HG02938 (cell line): Measurements from ENCODE around the gene SLC5A5.

Experiments
- ATAC-seq: cut with Tn5 transposase; IDR thresholded peaks from one replicate; pipeline ENCODE4 v1.9.1; 2021; ENCODE audit warnings: mild to moderate bottlenecking, moderate library complexity; ENCODE audit not compliant: unreplicated experiment

The SLC5A5 gene

DNA sequence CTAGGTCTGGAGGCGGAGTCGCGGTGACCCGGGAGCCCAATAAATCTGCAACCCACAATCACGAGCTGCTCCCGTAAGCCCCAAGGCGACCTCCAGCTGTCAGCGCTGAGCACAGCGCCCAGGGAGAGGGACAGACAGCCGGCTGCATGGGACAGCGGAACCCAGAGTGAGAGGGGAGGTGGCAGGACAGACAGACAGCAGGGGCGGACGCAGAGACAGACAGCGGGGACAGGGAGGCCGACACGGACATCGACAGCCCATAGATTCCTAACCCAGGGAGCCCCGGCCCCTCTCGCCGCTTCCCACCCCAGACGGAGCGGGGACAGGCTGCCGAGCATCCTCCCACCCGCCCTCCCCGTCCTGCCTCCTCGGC lies at the start of gene SLC5A5:
TSS of gene SLC5A5 (plus strand) at position 68 of the 373 bp plus-strand sequence. CDS start 375 bp downstream, outside the sequence.
- ATAC-seq: no peak

DNA sequence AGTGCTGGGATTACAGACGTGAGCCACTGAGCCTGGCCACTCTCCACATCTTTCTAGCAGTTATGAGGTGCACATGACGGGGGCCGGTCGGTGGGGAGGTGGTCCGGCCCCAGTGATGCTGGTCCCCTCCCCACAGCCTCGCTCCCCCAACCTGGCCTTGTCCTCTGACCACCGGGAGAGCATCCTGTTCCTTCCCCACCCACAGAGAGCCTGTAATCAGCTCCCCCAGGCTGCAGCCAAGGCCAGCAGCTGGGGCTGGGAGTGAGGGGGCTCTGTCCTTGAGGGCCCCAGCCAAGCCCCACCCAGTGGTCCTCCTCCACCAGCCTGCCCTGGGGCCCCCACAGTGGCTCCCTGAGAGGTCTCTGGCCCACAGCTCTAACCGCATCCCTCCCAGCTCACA lies 47.4 kb upstream of the SLC5A5 start:
- ATAC-seq: no peak

DNA sequence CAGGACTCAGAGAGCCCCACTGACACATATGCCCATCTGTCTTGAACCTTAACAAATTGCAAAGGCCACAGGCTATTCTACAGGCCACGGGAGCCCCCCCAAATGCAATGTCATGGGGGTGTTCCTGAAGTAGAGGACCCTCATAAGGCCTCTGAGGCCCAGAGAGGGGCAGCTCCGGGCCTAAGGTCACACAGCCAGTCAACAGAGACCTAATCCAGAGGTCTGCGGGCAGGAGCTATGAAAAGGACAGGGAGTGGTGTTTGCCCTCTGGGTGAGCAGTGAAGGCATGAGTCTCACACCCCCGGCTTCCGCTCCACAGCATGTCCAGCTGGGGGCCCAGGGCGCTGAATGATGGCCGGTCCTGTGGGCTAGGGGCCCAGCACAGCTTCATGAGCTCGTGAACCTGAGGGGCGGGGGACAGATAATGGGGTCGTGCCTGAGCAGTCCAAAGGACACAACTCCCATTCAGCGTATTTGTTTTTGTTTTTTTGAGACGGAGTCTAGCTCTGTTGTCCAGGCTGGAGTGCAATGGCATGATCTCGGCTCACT lies 45.2 kb upstream of the SLC5A5 start:
- ATAC-seq: no peak

DNA sequence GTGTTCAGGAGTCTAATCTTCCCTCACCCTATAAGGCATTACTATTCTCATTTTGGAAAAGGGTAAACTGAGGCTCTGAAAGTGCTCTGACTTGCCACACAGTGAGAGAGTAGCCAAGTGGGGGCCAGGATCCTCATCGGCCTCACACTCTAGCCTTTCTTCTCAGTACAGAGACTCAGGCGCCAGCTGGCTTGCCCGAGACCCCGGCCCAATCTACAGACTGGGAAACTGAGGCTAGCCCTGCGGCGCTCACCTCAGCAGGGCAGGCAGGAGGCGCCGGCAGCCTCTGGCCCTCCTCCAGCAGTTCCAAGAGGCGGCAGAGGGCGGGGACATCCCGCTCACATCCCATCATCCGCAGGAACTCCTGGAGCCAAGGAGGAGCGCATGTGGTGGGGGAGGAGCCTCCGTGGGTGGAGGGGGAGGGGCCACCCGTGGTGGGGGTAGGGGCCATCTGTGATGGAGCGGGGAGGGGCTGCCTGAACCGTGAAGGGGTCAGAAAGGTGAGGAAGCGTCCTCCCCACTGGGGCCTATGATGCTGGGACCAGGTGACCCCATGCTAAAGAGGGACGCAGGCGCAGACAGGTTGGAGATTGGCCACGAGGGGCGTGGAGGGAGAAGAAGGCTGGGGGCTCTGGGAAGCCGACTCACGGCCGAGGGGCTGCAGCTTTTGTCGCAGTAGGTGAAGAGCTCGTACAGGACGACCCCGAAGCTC lies 41.7 kb upstream of the SLC5A5 start:
- ATAC-seq: no peak

DNA sequence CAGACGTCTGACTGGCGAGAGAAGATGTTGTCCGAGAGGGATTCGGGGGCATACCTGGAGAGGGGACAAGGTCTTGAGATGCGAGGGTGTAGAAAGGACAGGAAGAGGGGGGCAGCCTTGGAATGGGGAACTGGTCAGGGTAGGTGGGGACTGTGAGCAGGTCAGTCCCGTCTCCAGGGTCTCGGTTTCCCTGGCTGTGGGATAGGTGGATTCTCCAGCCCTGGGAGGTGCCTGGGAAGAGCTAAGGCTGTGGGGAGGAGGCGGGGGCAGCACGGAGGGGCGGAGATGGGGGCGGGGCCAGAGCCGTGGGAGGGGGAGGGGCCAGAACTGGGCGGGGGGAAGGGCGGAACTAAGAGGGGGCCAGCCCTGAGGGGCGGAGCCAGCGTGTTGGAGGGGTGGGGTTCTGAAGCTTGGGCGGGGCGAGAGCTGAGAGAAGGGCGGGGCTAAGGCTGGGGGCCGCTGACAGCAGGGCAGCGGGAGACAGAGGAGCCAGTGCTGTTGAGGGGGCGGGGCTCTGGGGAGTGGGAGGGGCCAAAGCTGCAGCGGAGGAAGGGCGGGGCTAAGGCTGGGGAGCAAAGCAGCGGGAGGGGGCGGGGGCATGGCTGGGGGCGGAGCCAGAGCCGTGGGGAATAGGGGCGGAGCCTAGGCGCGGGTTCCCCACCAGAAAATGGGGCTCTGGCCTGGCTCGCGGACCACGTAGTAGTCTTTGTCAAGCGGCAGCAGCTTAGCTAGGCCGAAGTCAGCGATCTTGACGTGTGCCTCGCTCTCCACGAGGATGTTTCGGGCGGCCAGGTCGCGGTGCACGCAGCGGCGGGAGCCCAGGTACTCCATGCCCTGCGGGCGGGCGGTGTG lies 41.0 kb upstream of the SLC5A5 start:
- ATAC-seq: no peak

DNA sequence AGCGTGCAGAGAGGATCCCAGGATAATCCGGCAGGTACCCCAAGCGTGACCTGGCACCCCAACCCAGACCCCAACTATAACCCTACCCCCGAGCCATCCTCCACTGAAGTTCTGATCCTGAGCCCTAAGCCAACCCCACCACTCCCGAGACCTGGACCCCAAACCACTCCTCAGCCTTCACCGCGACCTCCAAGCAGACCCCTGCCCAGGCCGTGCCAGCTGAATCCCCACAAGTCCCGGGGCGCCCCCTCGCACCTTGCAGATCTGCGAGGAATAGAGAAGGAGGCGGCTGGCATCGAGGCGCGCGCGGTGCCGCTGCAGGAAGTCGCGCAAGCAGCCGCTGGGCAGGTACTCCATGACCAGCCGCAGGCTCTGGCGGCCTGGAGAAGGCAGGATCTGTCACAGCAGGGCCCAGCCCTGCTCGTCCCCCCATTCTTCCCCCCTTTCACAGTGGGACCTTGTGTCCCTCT lies 40.3 kb upstream of the SLC5A5 start:
- no peak for ATAC-seq

DNA sequence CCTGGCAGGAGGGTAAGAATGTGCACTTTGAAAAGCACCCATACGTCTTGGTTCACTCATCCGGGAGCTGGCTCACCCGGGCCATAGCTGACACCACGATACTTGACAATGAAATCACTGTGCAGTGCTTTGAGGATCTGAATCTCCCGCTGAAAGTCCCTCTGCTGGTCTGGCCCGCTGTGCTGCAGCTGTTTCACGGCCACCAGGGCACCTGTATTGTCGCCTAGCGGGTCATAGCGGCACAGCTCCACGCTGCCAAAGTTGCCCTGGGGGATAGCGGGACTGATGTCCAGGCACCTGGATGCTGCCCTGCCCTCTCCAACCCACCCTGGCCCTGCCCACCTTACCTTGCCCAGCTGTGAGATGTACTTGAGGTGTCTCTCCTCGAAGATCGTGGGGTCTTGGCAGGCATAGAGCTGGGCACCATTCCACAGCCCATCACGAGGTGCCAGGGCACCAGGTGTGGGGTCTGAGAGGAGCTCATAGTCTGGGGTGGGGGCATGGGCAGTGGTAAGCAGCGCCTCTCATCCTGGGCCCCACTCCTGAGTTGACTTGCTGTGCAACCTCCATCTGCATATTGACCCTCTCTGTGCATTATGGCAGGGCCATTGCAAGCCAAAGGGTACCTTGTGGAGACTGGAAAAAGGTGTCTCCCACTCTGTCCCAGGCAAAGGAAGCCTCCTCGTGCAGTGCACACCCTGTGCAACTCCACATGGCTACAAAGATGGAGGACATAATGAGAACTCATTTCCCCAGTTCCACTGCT lies 39.1 kb upstream of the SLC5A5 start:
- no peak for ATAC-seq

DNA sequence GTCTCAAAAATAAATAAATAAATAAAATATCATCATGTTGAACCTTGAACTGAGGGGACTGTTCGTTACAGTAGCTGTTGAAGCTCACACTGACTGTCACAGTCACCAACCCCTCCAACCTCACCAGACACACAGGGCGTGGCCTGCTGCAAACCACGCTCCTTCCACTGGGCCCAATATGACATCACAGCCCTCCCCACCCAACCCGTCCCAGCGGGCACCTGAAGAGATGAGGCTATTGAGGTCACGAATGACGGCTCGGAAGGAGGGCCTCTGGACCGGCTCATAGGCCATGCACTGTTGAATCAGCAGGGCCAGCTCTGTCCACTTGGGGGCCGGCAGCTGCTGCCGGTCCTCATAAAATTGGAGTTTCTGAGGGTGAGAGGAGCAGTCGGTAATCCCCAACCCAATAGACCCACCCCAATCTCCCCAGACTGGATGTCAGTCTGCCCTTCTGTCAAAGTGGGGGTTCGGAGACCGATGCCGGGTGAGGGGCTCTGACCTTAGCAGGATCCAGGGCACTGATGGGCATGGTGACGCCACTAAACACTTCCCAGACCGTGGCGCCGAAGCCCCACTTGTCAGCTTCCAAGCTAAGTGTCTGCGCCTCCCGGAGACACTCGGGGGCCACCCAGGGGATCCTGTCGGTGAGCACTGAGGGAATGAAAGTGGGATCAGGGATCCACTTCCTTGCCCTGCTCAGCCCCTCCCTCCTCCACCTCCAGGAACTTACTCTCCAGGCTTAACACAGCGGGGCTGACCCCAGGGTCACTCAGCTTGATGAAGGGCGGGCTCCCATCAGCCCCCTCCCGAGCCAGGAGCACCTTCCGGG lies 37.2 kb upstream of the SLC5A5 start:
- ATAC-seq: no peak

DNA sequence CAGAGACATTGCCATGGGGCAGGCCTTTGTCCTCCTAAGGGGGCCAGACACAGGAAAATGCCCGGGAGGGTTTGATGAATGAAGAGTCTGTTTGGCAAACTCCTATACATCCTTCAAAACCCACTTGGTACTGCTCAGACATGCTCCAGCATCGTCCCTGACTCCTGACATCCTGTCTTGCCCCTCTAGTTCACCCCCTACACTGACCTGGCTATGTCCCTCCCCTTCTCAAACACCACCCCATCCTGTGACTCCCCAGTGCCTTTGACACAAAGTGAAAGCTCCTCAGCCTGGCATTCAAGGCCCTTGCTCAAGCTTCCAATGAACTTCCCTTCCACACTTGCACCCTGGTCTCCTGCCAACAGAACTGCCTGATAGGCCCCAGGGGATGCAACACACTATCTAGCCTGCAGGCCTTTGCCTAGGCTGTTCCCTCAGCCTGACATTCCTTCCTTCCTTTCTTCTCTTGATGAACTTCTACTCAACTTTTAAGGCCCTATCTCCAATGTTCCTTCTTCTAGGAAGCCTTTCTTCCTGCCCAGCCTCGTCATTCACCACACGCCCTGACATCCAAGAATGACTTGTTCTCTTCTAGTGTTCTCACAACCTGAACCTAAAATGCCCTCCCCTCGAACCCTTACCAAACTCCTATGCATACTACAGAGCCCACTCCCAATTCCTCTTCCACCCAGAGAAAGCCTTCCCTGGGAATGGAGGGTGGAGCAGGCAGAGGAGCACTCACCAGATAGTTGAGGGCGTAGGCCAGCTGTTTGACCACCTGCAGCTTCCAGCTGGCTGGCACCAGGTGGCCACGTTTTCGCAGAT lies 36.4 kb upstream of the SLC5A5 start:
- ATAC-seq: no peak

DNA sequence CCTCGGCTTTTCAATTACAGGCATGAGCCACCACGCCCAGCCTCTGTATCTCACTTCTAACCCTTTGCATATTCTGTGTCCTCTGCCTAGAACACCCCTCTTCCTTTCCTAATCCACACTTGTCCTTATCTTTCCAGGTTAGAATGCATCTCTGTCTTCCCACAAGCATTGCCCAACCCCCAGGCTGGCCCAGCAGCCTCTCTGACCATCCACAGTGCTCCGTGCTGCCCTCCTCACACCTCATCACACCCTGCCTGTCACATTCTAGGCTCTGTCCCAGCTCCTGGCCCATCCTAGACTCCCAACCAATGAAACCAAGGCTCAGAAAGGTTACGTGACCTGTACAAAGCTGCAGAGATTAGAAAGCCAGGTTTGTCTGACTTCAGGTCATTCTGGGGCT lies 35.2 kb upstream of the SLC5A5 start:
- ATAC-seq: no peak

DNA sequence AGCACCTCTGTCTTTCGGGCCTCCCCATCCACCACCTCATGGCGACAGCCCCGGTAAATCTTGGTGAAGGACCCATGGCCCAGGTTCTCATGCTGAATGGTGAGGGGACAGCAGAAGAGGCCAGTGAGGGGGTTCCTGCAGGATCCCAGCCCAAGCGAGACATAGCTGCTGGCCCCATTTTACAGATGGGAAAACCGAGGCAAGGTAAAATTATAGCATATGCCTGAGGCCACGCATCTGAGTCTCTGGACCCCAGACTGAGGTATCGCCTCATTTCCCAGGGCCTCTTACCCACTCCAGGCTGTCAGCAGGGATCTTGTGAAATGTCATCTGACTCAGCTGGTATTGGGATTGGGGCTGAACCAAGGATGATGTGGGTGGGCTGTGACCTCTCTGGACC lies 33.8 kb upstream of the SLC5A5 start:
- ATAC-seq: no peak

DNA sequence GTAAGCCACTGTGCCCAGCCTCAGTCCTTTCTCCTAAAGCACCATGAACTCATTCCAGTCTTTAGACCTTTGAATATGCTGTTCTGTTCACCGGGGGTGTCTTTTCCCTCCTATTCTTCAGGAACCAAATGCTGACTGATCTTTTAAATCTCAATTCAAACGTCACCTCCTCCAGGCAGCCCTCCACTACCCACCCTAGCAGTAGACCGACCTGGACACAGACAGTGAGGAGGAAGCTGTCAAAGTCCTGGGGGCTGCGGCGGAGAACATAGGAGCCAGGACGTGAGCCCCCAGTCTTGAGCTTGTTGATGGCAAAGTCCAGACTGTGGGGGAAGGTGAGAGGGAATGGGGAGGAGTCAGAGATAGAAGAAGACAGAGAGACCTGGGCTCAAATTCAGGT lies 31.7 kb upstream of the SLC5A5 start:
- ATAC-seq: no peak

DNA sequence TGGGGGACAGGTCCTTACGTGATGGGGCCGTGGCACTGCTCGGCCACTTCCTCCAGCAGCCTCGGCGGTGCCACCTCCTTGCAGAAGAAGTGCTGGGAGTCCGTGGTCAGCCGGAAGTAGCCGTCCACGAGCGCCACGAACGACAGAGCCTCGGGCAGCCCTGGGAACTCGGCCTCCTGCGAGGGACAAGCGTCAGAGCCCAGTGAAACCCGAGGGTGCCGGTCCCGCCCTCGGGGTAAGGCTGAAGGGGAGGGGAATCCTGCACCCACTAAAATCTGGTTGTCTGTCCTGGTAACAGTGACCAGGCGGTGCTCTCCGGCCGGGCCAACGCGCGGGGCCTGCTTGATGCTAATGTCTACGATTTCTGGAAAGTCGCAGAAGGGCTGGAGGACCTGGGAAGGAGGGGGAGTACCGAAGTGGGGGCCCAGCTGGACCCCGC lies 30.4 kb upstream of the SLC5A5 start:
- no peak for ATAC-seq

DNA sequence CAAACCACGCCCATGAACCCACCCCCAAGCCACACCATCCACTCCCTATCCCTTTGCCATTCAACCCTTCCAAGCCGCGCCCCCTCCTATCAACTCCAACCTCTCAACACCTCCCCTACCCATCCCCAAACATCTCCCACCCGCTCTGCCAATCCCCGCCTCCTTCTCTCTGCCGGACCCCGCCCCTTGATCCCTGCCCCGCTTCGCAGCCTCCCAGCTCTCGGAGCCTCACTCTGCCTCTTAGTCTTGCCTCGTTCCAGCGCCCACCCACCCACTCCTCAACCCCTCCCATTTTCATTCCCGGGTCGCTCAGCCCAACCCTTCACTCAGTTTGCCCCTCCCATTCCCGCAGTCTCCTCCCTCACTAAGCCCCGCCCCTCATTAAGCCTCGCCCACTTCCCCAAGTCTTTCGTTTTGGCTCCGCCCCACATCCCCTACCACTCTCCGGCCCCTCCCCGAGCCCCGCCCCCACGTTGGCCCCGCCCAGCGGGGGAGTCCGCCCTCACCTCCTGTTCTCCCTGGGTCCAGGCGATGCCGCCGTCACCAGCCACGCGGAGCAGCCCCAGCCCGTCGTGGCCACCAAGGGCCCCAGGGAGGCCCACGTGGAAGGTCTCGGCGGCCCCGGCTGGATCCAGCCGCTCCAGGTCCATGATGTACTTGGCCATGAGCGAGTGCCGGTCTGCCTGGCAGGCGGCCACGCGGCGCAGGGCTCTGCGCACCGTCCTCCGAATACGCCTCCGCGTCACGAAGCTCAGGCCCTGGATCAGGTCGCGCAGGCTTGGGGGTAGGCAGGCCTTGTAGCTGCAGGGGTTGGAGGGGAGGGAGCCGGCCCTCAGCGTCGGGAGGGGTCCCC lies 29.7 kb upstream of the SLC5A5 start:
- ATAC-seq: no peak

DNA sequence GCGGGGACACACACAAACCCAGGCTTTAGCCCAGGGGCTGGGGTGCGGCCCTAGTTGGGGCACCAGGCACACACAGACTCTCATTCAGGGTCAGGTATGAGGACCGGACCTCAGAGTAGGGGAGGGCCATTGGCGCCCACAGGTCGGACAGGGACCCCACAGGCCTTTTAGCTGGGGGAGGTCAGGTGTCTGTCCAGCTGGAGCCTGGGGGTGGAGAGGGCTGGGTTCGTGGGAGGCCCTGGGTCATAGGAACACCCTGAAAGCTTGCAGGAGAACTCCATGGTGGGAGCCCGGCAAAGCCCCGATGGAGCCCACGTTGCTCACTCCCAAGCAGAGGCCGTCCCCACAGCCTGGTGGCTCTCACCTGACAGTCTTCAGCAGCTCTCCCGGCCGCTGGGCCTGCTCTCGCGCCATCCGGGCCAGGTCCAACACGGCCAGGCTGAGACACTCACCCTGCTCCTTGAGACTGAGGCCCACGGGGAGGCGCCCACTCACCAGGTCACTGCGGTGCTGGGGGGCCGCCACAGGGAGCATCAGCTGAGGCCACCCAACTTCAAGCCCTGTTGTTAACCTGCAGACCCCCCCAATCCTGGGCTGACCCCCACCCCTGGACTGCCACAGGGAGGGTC lies 29.0 kb upstream of the SLC5A5 start:
- ATAC-seq: no peak

DNA sequence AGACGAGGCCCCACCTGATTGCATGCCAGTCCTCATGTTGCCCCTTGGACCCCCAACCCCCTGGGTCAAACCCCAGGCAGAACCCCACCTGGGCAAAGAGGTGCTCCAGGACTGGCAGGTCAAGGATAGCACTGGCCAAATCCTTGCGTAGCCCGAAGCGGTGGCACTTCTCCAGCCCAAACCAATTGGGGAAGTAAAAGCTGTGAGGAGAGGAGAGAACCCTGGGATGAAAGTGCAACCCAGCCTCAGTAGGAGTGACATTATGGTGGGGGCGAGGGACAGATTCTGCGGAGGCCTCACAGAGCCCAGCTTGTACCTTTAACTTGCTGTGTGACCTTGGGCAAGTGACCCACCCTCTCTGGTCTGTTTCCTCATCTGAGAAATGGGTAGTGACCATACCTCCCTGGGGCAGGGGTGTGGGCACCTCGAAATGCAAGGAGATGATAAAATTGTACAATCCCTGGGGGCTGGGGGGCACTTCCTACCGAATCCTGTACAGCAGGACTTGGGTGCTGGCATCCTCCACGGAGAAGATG lies 28.4 kb upstream of the SLC5A5 start:
- no peak for ATAC-seq

DNA sequence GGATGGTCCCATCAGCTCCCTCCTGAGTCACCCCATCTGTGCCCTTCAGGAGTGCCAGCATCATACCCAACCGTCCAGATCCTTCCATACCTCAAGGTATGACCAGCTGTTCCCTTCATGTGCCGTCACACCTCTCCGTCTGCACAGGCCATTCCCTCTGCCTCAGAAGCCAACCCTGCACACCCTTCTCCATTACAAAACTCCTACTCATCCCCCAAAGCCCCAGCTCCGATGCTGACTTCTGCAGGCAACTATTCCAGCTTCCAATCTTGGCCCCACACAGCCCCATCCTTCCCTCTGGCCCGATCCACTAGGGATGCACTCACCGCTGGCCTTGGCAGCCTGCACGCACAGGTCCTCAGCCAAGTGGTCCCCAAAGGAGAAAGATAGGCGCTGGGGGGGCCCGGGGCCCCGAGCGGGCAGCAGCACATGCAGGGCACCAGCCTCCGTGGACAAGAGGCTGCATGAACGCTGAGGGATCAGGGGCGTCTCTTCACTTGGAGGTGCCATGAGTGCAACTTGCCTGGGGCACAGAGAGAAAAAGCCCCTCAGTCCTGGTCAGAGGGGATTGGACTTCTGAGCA lies 27.7 kb upstream of the SLC5A5 start:
- ATAC-seq: no peak
